HepG2 (cell line): Measurements from ENCODE around the gene EFCAB13. TPM values are rescaled to one million over a fixed set of nuclear protein-coding genes. Genes with fewer than 3 reads are reported as not detected.

Experiments
- CCDC6 ChIP-seq: sonication (generic); formaldehyde crosslinking; IDR thresholded peaks from 2 replicates; pipeline ENCODE4 v1.8.1; 2022; ENCODE audit warnings: mild to moderate bottlenecking, missing genetic modification reagents, moderate library complexity
- DDIT3 ChIP-seq: sonication (generic); formaldehyde crosslinking; IDR thresholded peaks from 2 replicates; pipeline ENCODE4 v1.4.0; 2020; ENCODE audit warnings: mild to moderate bottlenecking, missing genetic modification reagents
- GTF3A ChIP-seq: sonication (generic); formaldehyde crosslinking; conservative IDR thresholded peaks from 2 replicates; pipeline ENCODE4 v1.4.0; 2020; ENCODE audit warnings: mild to moderate bottlenecking, missing genetic modification reagents
- KDM4B ChIP-seq: sonication (generic); formaldehyde crosslinking; IDR thresholded peaks from 2 replicates; pipeline ENCODE4 v1.4.0; 2020; ENCODE audit warnings: missing genetic modification reagents
- PBX2 ChIP-seq: IDR thresholded peaks from 2 replicates; pipeline ENCODE4 v1.6.1; 2016; ENCODE audit warnings: control low read depth
- REPIN1 ChIP-seq: sonication (generic); formaldehyde crosslinking; IDR thresholded peaks from 2 replicates; pipeline ENCODE4 v1.8.0; 2022; ENCODE audit warnings: missing genetic modification reagents, low read depth, mild to moderate bottlenecking, borderline replicate concordance
- TFDP1 ChIP-seq: IDR thresholded peaks from 2 replicates; pipeline ENCODE4 v1.6.1; 2016; ENCODE audit warnings: missing compliant biosample characterization, missing genetic modification reagents, borderline replicate concordance
- TFDP2 ChIP-seq: sonication (generic); formaldehyde crosslinking; IDR thresholded peaks from 2 replicates; pipeline ENCODE4 v1.4.0; 2020; ENCODE audit warnings: missing genetic modification reagents
- ZBTB26 ChIP-seq: IDR thresholded peaks from 2 replicates; pipeline ENCODE4 v1.6.1; 2016; ENCODE audit warnings: missing compliant biosample characterization, missing genetic modification reagents, borderline replicate concordance
- ZGPAT ChIP-seq: IDR thresholded peaks from 2 replicates; pipeline ENCODE4 v1.6.1; 2016; ENCODE audit warnings: mild to moderate bottlenecking
- ZNF318 ChIP-seq: sonication (generic); formaldehyde crosslinking; IDR thresholded peaks from 2 replicates; pipeline ENCODE4 v1.4.0; 2020; ENCODE audit warnings: mild to moderate bottlenecking, missing genetic modification reagents
- ZNF329 ChIP-seq: sonication (generic); formaldehyde crosslinking; IDR thresholded peaks from 2 replicates; pipeline ENCODE4 v1.9.0; 2021; ENCODE audit warnings: low read depth, mild to moderate bottlenecking, missing genetic modification reagents
- ZNF776 ChIP-seq: sonication (generic); formaldehyde crosslinking; IDR thresholded peaks from 2 replicates; pipeline ENCODE4 v1.4.0; 2020; ENCODE audit warnings: mild to moderate bottlenecking, missing genetic modification reagents
- polyA plus RNA-seq, 8 experiments: library from polyadenylated mRNA; depleted of rRNA in 3 of 8; stranded (reverse) in 7 of 8; unstranded in 1 of 8; fragments of >200 nt; fragmentation: Illumina TruSeq in 4 of 8; extraction: Trizol in 4 of 8; gene quantifications; 2 replicates each; pipeline versions ENCODE4 v1.2.1 to v1.2.3, GENCODE V29; 2011 to 2016; ENCODE audit warnings: low read depth in 4 of 8, missing spikeins in 1 of 8, mixed read lengths in 1 of 8; ENCODE audit not compliant: insufficient read depth in 1 of 8
- total RNA-seq, 5 experiments: library from RNA; depleted of rRNA; stranded (reverse); fragments of >200 nt; fragmentation: Illumina TruSeq; extraction: Trizol; gene quantifications; 2 replicates each; pipeline ENCODE4 v1.2.3, GENCODE V29; 2016; ENCODE audit warnings: low read depth in 1 of 5

The EFCAB13 gene
- total and polyA plus RNA-seq, 2 of the 13 experiments (the other 11 are each of a cell fraction or from before 2014, with no cell fraction given), result 0.22 to 0.71 TPM

- TF ChIP-seq TFDP1 (CRISPR knock-in tag), result no peak
- TF ChIP-seq KDM4B, result no peak
- TF ChIP-seq ZNF776, result no peak
- TF ChIP-seq PBX2 (CRISPR knock-in tag), result no peak
- TF ChIP-seq REPIN1, result no peak
- no peak for TF ChIP-seq ZNF318 (CRISPR knock-in tag)
- TF ChIP-seq CCDC6 (CRISPR knock-in tag), result no peak
- peak; percentile 43; the same call in 1 of the 2 replicates for TF ChIP-seq ZGPAT (CRISPR knock-in tag)
- TF ChIP-seq DDIT3, result no peak
- no peak for TF ChIP-seq TFDP2 (CRISPR knock-in tag)
- TF ChIP-seq ZNF329 (CRISPR knock-in tag), result no peak
- no peak for TF ChIP-seq ZBTB26 (CRISPR knock-in tag)
- no peak for TF ChIP-seq GTF3A
These were observed 8.1 kb upstream of the EFCAB13 start (continued) for GRCh38 chr17:47315451-47316266.
